B cell (primary cell): ENCODE results near the gene SMPDL3B. TPM values are rescaled to one million over a fixed set of nuclear protein-coding genes. Genes with fewer than 3 reads are reported as not detected.

ENCODE experiments used
- ATAC-seq: fragments of 200-7000 bp; cut with Tn5 transposase; one replicate; pipeline ENCODE4 v1.10.0; 2021; ENCODE audit warnings: low read depth, mild to moderate bottlenecking, moderate number of reproducible peaks, moderate library complexity
- CTCF ChIA-PET: fragments of 350-600 bp; sonication (Branson Sonifier 250); formaldehyde crosslinking; loops from one replicate; lab custom pipeline; 2021; ENCODE audit warnings: antibody characterized with exemption, inconsistent platforms; lab: Charles Lee
- POLR2A ChIA-PET: fragments of 350-600 bp; sonication (Branson Sonifier 250); formaldehyde crosslinking; loops from one replicate; lab custom pipeline; 2021; ENCODE audit warnings: antibody characterized with exemption; lab: Charles Lee
- DNase-seq: peaks from one replicate; pipeline ENCODE4 v3.0.0; 2013
- H2AFZ ChIP-seq: 2 replicates; pipeline ENCODE4 v1.6.1; 2012; ENCODE audit warnings: mild to moderate bottlenecking, low read depth, low read length; ENCODE audit not compliant: insufficient read depth, poor library complexity, severe bottlenecking
- H3K27ac ChIP-seq, 2 donors: 1 replicate in 1 of 2; 2 replicates in 1 of 2; pipeline ENCODE4 v1.5.1; 2012 to 2013; ENCODE audit warnings: low read length in 2 of 2, mild to moderate bottlenecking in 2 of 2, moderate library complexity in 1 of 2
- H3K27me3 ChIP-seq, 4 experiments: fragments of 200-600 bp in 1 of 4; sonication (generic) in 1 of 4; replicated peaks in 1 of 4; 1 replicate in 2 of 4; 2 replicates in 2 of 4; pipeline versions ENCODE4 v1.6.1 to v1.7.0; 2013 to 2016; ENCODE audit warnings: low read length in 3 of 4, mild to moderate bottlenecking in 2 of 4, mixed read lengths in 1 of 4, moderate library complexity in 1 of 4; ENCODE audit not compliant: insufficient read depth in 4 of 4, control insufficient read depth in 3 of 4; ENCODE audit errors: control extremely low read depth in 1 of 4
- H3K36me3 ChIP-seq, 2 experiments: replicated peaks in 1 of 2; 1 replicate in 1 of 2; 2 replicates in 1 of 2; pipeline versions ENCODE4 v1.6.1 to v1.7.1; 2013; ENCODE audit warnings: low read length in 1 of 2; ENCODE audit not compliant: insufficient read depth in 2 of 2, control insufficient read depth in 1 of 2; ENCODE audit errors: control extremely low read depth in 1 of 2, extremely low read depth in 1 of 2
- H3K4me1 ChIP-seq, 2 donors: fragments of 200-600 bp in 1 of 2; sonication (generic) in 1 of 2; 1 replicate in 1 of 2; 2 replicates in 1 of 2; pipeline versions ENCODE4 v1.5.1 to v1.6.1; 2013 to 2017; ENCODE audit warnings: low read length in 2 of 2; ENCODE audit not compliant: control insufficient read depth in 2 of 2, insufficient read depth in 2 of 2
- H3K4me2 ChIP-seq: replicated peaks from 2 replicates; pipeline ENCODE3; 2012; ENCODE audit warnings: mild to moderate bottlenecking, low read depth, low read length; ENCODE audit not compliant: poor library complexity, severe bottlenecking
- H3K4me3 ChIP-seq, 5 experiments: fragments of 200-600 bp in 1 of 5; sonication (generic) in 1 of 5; 1 replicate in 3 of 5; 2 replicates in 2 of 5; pipeline versions ENCODE4 v1.5.1 to v1.7.0; 2011 to 2016; ENCODE audit warnings: low read length in 4 of 5, mild to moderate bottlenecking in 4 of 5, low read depth in 2 of 5, control low read depth in 1 of 5, moderate library complexity in 1 of 5; ENCODE audit not compliant: insufficient read depth in 1 of 5; ENCODE audit errors: control extremely low read depth in 1 of 5, extremely low read depth in 1 of 5
- H3K79me2 ChIP-seq: fragments of 200-600 bp; sonication (generic); one replicate; pipeline ENCODE4 v1.6.0; 2016; ENCODE audit warnings: low read length; ENCODE audit not compliant: control insufficient read depth, insufficient read depth
- H3K9ac ChIP-seq: fragments of 200-600 bp; sonication (generic); 2 replicates; pipeline ENCODE4 v1.6.1; 2017; ENCODE audit warnings: mild to moderate bottlenecking, low read length, moderate library complexity
- H3K9me3 ChIP-seq, 3 donors: one replicate each; pipeline versions ENCODE4 v1.6.1 to v1.7.1; 2013; ENCODE audit warnings: low read length in 2 of 3; ENCODE audit not compliant: control insufficient read depth in 2 of 3, insufficient read depth in 1 of 3; ENCODE audit errors: control extremely low read depth in 1 of 3
- H4K20me1 ChIP-seq: 2 replicates; pipeline ENCODE4 v1.6.0; 2012; ENCODE audit warnings: mild to moderate bottlenecking, low read length; ENCODE audit not compliant: insufficient read depth, control insufficient read depth, poor library complexity, severe bottlenecking
- H3K27ac Mint-ChIP-seq: one replicate; pipeline ENCODE4 v1.8.0; 2021; ENCODE audit warnings: mixed read lengths
- H3K27me3 Mint-ChIP-seq: one replicate; pipeline ENCODE4 v1.8.0; 2021; ENCODE audit warnings: mixed read lengths
- H3K4me1 Mint-ChIP-seq: one replicate; pipeline ENCODE4 v1.8.0; 2021; ENCODE audit warnings: mixed read lengths
- H3K4me3 Mint-ChIP-seq: one replicate; pipeline ENCODE4 v1.8.0; 2021; ENCODE audit warnings: mixed read lengths
- H3K9me3 Mint-ChIP-seq: one replicate; pipeline ENCODE4 v1.8.0; 2022; ENCODE audit warnings: mixed read lengths; ENCODE audit not compliant: insufficient read depth
- CTCF ChIP-seq: fragments of 200-600 bp; IDR thresholded peaks from one replicate; pipeline ENCODE4 v1.8.0; 2022; ENCODE audit warnings: antibody characterized with exemption, mild to moderate bottlenecking
- EZH2 ChIP-seq: IDR thresholded peaks from 2 replicates; pipeline ENCODE4 v1.6.1; 2012; ENCODE audit warnings: borderline replicate concordance, low read depth, mild to moderate bottlenecking, moderate library complexity, low read length; ENCODE audit not compliant: insufficient read depth, poor library complexity, severe bottlenecking
- WGBS: methylation state at CpG from one replicate; pipeline ENCODE4 v1.1.5; 2013; ENCODE audit warnings: missing lambda C conversion rate; ENCODE audit not compliant: insufficient coverage; 5-methylcytosine and 5-hydroxymethylcytosine counted together
- intact Hi-C: fragments of 100-400 bp; cut with micrococcal nuclease; formaldehyde crosslinking; loops from one replicate; pipeline ENCODE4 v1.10.0; 2022
- polyA plus RNA-seq: library from polyadenylated mRNA; depleted of rRNA; stranded (reverse); fragments of >200 nt; gene quantifications from 2 replicates; pipeline ENCODE4 v1.2.3, GENCODE V29; 2012
- total RNA-seq, 2 donors: library from RNA; stranded (reverse); fragments of 120-200 nt in 1 of 2; gene quantifications; 1 replicate in 1 of 2; 2 replicates in 1 of 2; pipeline versions ENCODE4 v1.2.3 to v1.2.4, GENCODE V29; 2013 to 2022

The SMPDL3B gene
- total and polyA plus RNA-seq, 2 donors (not counting 1 experiment from before 2014, with no cell fraction given) = 0.22 TPM; not detected in 1

- Histone ChIP-seq H3K4me1 (no peaks in the 10 kb centered on the region), H3K79me2 (no peaks in the 10 kb centered on the region), H3K27ac (no peak overlapping the region), H2AFZ (no peak overlapping the region), H3K4me3 (no peak overlapping the region), H3K27me3 (no peaks in the 10 kb centered on the region), H3K9ac (no peak overlapping the region), H3K9me3 (no peaks in the 10 kb centered on the region), H4K20me1 (no peaks in the 10 kb centered on the region), H3K4me2 (no peak overlapping the region), H3K36me3 (peaks cover 1 to 59% of the 10 kb centered on the region in 2 experiments)
- ATAC-seq = no peak
- Mint-ChIP-seq H3K9me3 (no peaks in the 10 kb centered on the region), H3K27me3 (no peaks in the 10 kb centered on the region), H3K27ac (peak overlapping the region; percentile 32), H3K4me3 (no peak overlapping the region), H3K4me1 (peaks cover 9% of the 10 kb centered on the region)
- DNase-seq = no peak
- TF ChIP-seq EZH2 (no peak), CTCF (no peak)
- ChIA-PET CTCF (interaction anchor here (1.4 kb wide), 2 partner anchors 22 to 108 kb away, joined by 3 to 5 read pairs; no protein-coding TSS in a partner anchor), POLR2A (no interaction called here)
- intact Hi-C loops = no loop called here
- WGBS = 100% methylated on average over 1 of the region's 4 CpGs
Measured at GRCh38 chr1:27967884-27968466, 33.2 kb downstream of the SMPDL3B start.

- H3K27me3 Mint-ChIP-seq = no peaks in the 10 kb centered on the region
- DNase-seq = no peak
- Histone ChIP-seq H4K20me1 (no peaks in the 10 kb centered on the region), H3K4me3 (no peak overlapping the region), H3K36me3 (peaks cover 1 to 60% of the 10 kb centered on the region in 2 experiments), H3K27ac (no peak overlapping the region), H3K79me2 (no peaks in the 10 kb centered on the region), H2AFZ (no peak overlapping the region), H3K27me3 (no peaks in the 10 kb centered on the region), H3K9ac (no peak overlapping the region), H3K4me1 (no peaks in the 10 kb centered on the region), H3K9me3 (no peaks in the 10 kb centered on the region), H3K4me2 (no peak overlapping the region)
- WGBS = 92% methylated on average over 3 of the region's 3 CpGs
- TF ChIP-seq CTCF (no peak), EZH2 (no peak)
- H3K27ac Mint-ChIP-seq = peak overlapping the region; percentile 53
- POLR2A ChIA-PET = no interaction called here
- no peak overlapping the region for H3K4me3 Mint-ChIP-seq
- CTCF ChIA-PET = interaction anchor here (1.4 kb wide), 1 partner anchor 109 kb away, joined by 5 read pairs; no protein-coding TSS in a partner anchor
- intact Hi-C loops = no loop called here
- no peaks in the 10 kb centered on the region for H3K9me3 Mint-ChIP-seq
- ATAC-seq = no peak
- H3K4me1 Mint-ChIP-seq = peaks cover 9% of the 10 kb centered on the region
Measured at GRCh38 chr1:27968692-27969091, 33.9 kb downstream of the SMPDL3B start.
